ENCODE data around the gene TESPA1.
A peak's percentile ranks its signal among the peaks of the same experiment; 100 is the strongest.

Gene TESPA1

GRCh38 chr12:54984658-54985376, at the start of gene TESPA1:
TESPA1 (minus strand) TSS chr12:54984762; CDS start chr12:54974562, 10,200 bp downstream.
- DNase-seq = peak; percentile 94
- in situ Hi-C loops (cut with MboI; ENCODE audit: low pct_unique_long_range_greater_than_20kb, low sequenced_read_pairs) = no loop called here

DNA sequence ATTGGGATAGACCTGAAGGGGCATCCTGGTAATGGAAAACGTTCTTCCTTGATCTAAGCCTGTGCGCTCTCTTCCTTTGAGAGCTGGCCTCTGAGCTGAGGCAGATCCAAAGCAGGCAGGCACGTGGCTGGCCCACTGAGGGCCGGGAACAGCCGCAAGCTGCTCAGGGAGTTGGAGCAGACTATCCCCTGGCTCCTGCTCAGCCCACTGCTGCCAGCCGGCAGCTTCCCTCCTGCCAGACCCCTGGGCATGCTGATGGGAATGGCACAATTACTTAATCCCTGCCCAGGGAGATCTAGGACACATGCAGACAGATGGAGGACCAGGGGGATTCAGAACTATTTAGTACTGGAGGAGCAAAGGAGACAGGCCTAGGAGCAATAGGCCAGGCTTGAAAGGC, 49.7 kb upstream of the TESPA1 start:
- in situ Hi-C loops (cut with MboI; ENCODE audit: low pct_unique_long_range_greater_than_20kb, low sequenced_read_pairs) = no loop called here
- DNase-seq = no peak

DNA sequence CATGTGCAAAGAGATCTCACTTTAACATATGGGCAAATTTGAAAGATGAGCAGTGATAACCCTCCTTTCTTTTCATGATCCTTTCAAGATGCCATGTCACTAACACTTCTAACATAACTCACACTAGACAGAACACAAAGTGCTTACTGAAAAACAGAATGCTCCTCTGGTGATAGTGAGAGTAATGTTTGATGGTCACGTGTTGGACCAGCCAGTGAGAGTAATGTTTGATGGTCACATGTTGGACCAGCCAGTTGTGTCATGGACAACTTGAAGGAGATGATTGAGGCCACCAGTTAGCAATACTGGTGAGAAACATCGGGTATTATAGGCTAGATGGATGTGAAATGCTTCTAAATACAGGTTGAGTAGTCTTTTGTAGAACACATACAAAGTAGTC, 40.9 kb upstream of the TESPA1 start:
- DNase-seq = no peak

DNA sequence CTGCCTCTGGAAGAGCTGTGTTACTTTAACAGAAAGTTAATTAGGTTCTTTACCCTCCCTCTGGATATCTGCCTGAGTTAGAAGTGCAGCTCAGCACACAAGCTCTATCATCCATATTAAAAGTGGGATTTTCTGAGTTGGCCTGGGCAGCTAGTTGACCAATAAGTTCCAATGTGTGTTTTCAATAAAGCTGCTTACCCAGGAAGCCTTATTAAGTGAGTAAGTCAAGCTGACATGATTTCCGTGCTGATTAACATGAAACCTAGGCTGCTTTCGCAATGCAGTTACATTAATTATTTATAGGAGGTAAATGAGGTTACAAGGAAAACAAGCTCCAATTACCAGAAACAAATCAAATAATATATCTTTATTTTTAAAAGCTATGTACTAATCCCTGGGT, 40.0 kb upstream of the TESPA1 start:
- no peak for DNase-seq

More for the DNA sequence above, 40.9 kb upstream of the TESPA1 start:
- in situ Hi-C loops (cut with MboI; ENCODE audit: low pct_unique_long_range_greater_than_20kb, low sequenced_read_pairs) = no loop called here

GRCh38 chr12:55019784-55020183, 35.2 kb upstream of the TESPA1 start, which contains the start of gene NEUROD4:
NEUROD4 (plus strand) TSS chr12:55019974; CDS start chr12:55026440, 6,466 bp downstream.
- in situ Hi-C loops (cut with MboI; ENCODE audit: low pct_unique_long_range_greater_than_20kb, low sequenced_read_pairs) = no loop called here
- DNase-seq = peak; percentile 71

More for the DNA sequence above, 40.0 kb upstream of the TESPA1 start:
- in situ Hi-C loops (cut with MboI; ENCODE audit: low pct_unique_long_range_greater_than_20kb, low sequenced_read_pairs) = no loop called here

GRCh38 chr12:55017416-55017925, 32.9 kb upstream of the TESPA1 start:
- in situ Hi-C loops (cut with MboI; ENCODE audit: low pct_unique_long_range_greater_than_20kb, low sequenced_read_pairs) = no loop called here
- no peak for DNase-seq

GRCh38 chr12:55008944-55009585, 24.5 kb upstream of the TESPA1 start:
- no peak for DNase-seq
- in situ Hi-C loops (cut with MboI; ENCODE audit: low pct_unique_long_range_greater_than_20kb, low sequenced_read_pairs) = no loop called here

DNA sequence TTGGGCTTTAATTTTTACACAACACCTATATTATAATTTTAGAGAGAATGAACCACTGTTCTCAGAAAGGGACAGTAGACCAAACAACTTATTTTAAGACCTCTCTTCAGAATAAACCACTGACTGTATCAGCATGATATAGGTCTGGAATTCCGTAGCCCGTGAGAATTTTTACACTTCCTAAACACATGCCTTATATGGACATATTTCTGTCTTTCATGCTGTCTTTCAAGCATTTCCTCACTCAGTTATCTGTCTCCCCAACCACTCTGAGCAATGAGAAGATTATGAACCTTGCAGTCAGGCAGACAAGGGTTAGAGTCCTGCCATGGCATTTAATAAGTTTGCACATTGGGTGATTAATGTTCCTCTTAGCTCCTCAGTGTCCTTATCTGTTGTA, 17.8 kb upstream of the TESPA1 start:
- DNase-seq = no peak
- in situ Hi-C loops (cut with MboI; ENCODE audit: low pct_unique_long_range_greater_than_20kb, low sequenced_read_pairs) = no loop called here

DNA sequence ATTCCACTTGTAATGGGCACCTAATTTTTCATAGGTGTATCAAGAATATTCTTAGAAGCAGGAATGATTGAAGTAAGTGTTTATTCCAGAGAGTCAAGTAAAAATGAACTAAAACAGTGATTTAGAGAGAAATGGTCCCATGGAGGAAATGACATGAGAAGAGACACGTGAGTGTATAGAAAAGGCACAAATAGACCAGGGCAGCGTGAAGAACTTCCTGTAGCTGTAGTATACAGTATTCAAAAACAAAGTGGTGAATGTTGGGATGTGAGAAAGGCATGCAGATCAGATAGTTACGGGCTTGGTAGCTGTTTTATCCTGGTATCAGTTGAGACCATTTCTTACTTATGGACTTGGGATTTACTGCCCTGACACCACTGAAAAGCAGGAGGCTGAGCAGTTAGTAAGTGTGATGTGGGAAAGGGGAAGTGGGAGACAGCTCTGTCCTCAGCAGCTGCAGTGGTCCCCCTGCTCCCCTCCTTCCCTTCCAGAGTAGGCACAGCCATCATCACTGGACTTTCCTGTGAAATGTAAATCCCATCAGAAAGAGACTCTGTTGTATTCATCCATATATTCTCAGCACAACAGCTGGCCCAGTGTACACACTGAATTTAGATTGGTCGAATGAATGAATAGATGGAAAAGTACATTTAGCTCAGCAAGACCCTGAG, 16.8 kb upstream of the TESPA1 start:
- DNase-seq = no peak

GRCh38 chr12:54998958-54999510, 14.5 kb upstream of the TESPA1 start:
- in situ Hi-C loops (cut with MboI; ENCODE audit: low pct_unique_long_range_greater_than_20kb, low sequenced_read_pairs) = loop anchor here (10.0 kb wide), 1 partner anchor 76 kb away; no protein-coding TSS in a partner anchor
- peak; percentile 38 for DNase-seq

More for the DNA sequence above, 16.8 kb upstream of the TESPA1 start:
- in situ Hi-C loops (cut with MboI; ENCODE audit: low pct_unique_long_range_greater_than_20kb, low sequenced_read_pairs) = no loop called here

DNA sequence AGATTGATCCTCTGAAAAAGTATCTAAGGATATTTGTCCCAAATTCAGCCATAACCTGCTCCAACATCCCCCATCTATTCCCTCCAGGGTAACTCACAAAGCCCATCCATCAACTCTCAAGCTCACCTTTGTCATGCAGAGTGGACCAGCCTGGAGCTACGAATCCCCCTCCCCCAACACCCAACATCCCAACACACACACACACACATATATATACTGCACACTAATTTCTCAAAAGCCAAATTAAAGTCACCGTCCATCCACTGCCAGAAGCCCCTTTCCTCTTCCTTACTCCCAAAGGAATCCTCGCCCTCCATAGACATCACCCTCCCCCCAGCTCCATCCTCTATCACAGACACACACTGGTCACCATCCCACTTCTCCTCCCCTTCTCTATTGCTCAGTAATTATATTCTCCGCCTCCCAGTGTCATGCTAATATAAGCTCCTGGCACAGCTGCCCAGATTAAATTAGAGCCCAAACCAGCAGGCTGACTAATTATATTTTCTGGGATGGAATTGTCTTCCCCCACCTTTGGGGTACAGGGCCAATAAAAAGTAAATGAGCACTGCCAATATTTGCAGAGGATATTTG, 13.5 kb upstream of the TESPA1 start:
- DNase-seq = no peak
- in situ Hi-C loops (cut with MboI; ENCODE audit: low pct_unique_long_range_greater_than_20kb, low sequenced_read_pairs) = loop anchor here (10.0 kb wide), 1 partner anchor 77 kb away; no protein-coding TSS in a partner anchor

DNA sequence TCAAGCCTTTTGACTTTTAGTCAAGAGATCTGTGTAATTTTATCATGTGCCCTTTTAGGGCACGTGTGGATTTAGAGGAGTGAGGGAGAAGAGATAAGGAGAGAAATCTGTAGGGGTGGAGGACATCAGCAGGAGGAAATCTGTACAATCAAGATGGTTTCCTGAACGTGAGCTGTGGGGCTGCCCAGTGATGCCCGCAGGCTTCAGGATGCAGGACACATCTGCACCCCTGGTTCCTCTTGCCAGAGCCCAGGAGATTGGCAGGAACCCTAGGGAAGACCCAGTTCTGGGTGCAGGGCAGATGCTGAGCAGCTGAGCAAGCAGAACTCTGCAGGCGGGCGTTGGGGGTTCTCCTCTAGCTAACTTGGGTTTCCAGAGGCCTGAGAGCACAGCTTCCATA, 11.6 kb upstream of the TESPA1 start:
- in situ Hi-C loops (cut with MboI; ENCODE audit: low pct_unique_long_range_greater_than_20kb, low sequenced_read_pairs) = loop anchor here (10.0 kb wide), 1 partner anchor 79 kb away; no protein-coding TSS in a partner anchor
- DNase-seq = no peak

GRCh38 chr12:54993181-54993835, 8.7 kb upstream of the TESPA1 start:
- in situ Hi-C loops (cut with MboI; ENCODE audit: low pct_unique_long_range_greater_than_20kb, low sequenced_read_pairs) = loop anchor here (10.0 kb wide), 1 partner anchor 81 kb away; no protein-coding TSS in a partner anchor
- peak; percentile 79 for DNase-seq

- in situ Hi-C loops (cut with MboI; ENCODE audit: low pct_unique_long_range_greater_than_20kb, low sequenced_read_pairs) = loop anchor here (10.0 kb wide), 1 partner anchor 83 kb away; no protein-coding TSS in a partner anchor
- DNase-seq = no peak
These were observed 7.4 kb upstream of the TESPA1 start for GRCh38 chr12:54991991-54992375.

- DNase-seq = peak; percentile 35
- in situ Hi-C loops (cut with MboI; ENCODE audit: low pct_unique_long_range_greater_than_20kb, low sequenced_read_pairs) = loop anchor here (10.0 kb wide), 1 partner anchor 83 kb away; no protein-coding TSS in a partner anchor
These were observed 6.8 kb upstream of the TESPA1 start for GRCh38 chr12:54991161-54991990.

GRCh38 chr12:54989829-54990228, 5.3 kb upstream of the TESPA1 start:
- no peak for DNase-seq
- in situ Hi-C loops (cut with MboI; ENCODE audit: low pct_unique_long_range_greater_than_20kb, low sequenced_read_pairs) = loop anchor here (10.0 kb wide), 1 partner anchor 85 kb away; no protein-coding TSS in a partner anchor

DNA sequence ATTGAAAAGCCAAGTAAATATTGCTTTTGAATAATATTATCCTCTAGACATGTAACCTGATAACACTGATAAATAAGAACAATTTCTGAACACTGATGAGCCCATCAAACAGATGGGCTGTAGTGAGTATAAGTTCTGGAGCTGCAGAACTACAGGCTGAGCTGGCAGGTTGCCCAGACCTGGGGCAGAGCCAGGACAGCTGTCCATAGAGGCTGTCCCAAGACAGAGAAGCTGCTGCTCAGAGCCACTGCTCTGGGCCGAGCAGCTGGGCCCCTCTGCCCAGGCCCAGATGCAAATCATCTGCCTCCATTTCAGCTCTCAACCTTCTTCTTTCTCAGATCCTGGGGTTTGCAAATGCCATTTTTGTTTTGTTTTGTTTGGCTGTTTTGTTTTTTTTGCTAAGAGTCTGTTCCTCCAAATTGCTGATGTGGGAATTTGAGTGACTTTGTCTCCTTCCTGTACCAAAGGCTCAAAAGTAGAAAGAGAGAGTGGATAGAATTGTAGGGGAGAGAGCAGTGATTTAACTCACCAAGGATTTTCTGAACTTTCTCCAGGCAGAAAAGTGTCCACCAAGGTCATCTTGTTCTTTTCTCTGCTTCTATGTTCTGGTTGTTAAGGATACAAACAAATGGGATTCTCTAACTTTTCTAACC, 4.0 kb upstream of the TESPA1 start:
- in situ Hi-C loops (cut with MboI; ENCODE audit: low pct_unique_long_range_greater_than_20kb, low sequenced_read_pairs) = no loop called here
- no peak for DNase-seq

Data from KBM-7 (cell line).